Smooth muscle cell (in vitro differentiated cells): Measurements from ENCODE around the gene TCF12. TPM values are rescaled to one million over a fixed set of nuclear protein-coding genes. Genes with fewer than 3 reads are reported as not detected.
A peak's percentile ranks its signal among the peaks of the same experiment; 100 is the strongest.

Experiments
- DNase-seq: peaks from one replicate; lab custom pipeline; 2025; ENCODE audit not compliant: unreplicated experiment; lab: John Stamatoyannopoulos, UW
- H2AFZ ChIP-seq: fragments of 200-600 bp; sonication (generic); 2 replicates; pipeline ENCODE4 v1.6.0; 2016; ENCODE audit warnings: antibody characterized with exemption, low read depth, mild to moderate bottlenecking
- H3F3A ChIP-seq: fragments of 200-600 bp; sonication (generic); 2 replicates; pipeline ENCODE4 v1.6.0; 2017; ENCODE audit warnings: antibody characterized with exemption, low read depth
- H3K27ac ChIP-seq: fragments of 200-600 bp; sonication (generic); 2 replicates; pipeline ENCODE4 v1.5.1; 2016; ENCODE audit warnings: low read depth, mild to moderate bottlenecking
- H3K27me3 ChIP-seq: fragments of 200-600 bp; sonication (generic); 2 replicates; pipeline ENCODE4 v1.6.1; 2016; ENCODE audit warnings: low read depth, mild to moderate bottlenecking
- H3K36me3 ChIP-seq: fragments of 200-600 bp; sonication (generic); 2 replicates; pipeline ENCODE4 v1.5.1; 2016; ENCODE audit warnings: low read depth
- H3K4me1 ChIP-seq: fragments of 200-600 bp; sonication (generic); 2 replicates; pipeline ENCODE4 v1.5.1; 2016; ENCODE audit warnings: low read depth
- H3K4me2 ChIP-seq: fragments of 200-600 bp; sonication (generic); 2 replicates; pipeline ENCODE4 v1.6.0; 2016; ENCODE audit warnings: mild to moderate bottlenecking
- H3K4me3 ChIP-seq: fragments of 200-600 bp; sonication (generic); 2 replicates; pipeline ENCODE4 v1.5.1; 2016; ENCODE audit warnings: mild to moderate bottlenecking
- H3K79me2 ChIP-seq: fragments of 200-600 bp; sonication (generic); 2 replicates; pipeline ENCODE4 v1.6.0; 2016; ENCODE audit warnings: low read depth, mild to moderate bottlenecking
- H3K9ac ChIP-seq: fragments of 200-600 bp; sonication (generic); 2 replicates; pipeline ENCODE4 v1.6.0; 2016; ENCODE audit warnings: low read depth
- H3K9me3 ChIP-seq: fragments of 200-600 bp; sonication (generic); replicated peaks from 2 replicates; pipeline ENCODE4 v1.5.1; 2016; ENCODE audit warnings: low read depth
- H4K20me1 ChIP-seq: fragments of 200-600 bp; sonication (generic); 2 replicates; pipeline ENCODE4 v1.6.0; 2016; ENCODE audit warnings: low read depth
- WGBS: methylation state at CpG from one replicate; pipeline ENCODE4 v1.1.7; 2016; ENCODE audit warnings: low lambda C conversion rate; 5-methylcytosine and 5-hydroxymethylcytosine counted together
- polyA plus RNA-seq: library from polyadenylated mRNA; unstranded; fragments of >200 nt; fragmentation: Nextera tagmentation; extraction: Ambion mirVana; gene quantifications from 2 replicates; pipeline ENCODE4 v1.2.1, GENCODE V29; 2016
- total RNA-seq: library from RNA; depleted of rRNA; stranded (reverse); fragments of >200 nt; gene quantifications from 2 replicates; pipeline ENCODE4 v1.2.3, GENCODE V29; 2014
- TF ChIP-seq, protein P1 (sequence below): fragments of 200-600 bp; sonication (generic); IDR thresholded peaks from 2 replicates; pipeline ENCODE4 v1.5.1; 2017; ENCODE audit warnings: borderline replicate concordance, mild to moderate bottlenecking, antibody characterized with exemption; ENCODE audit not compliant: insufficient read depth, poor library complexity, severe bottlenecking

TCF12 gene
- total and polyA plus RNA-seq, 2 experiments from 2014 or later: 54.1 to 302 TPM

DNA sequence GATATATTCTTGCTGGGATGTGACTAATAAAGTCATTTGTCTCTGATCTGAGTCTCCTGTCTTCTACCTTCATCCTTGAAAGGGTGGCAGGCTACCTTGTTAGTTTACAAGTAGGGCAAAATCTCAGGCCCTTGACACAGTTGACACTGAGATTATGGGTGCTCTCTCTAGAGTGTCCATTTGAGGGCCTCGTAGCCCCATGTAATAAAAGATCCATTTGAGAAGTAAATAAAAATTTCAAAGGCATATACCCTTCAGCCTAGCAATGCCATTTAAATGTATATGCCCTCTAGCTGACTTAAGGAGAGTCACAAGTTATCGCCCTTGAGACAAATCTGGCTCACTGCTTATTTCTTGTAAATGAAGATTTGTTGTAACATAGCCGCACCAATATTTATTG, 98.6 kb downstream of the TCF12 start:
- Histone ChIP-seq H3K4me1 (peaks cover 9% of the 10 kb centered on the region), H2AFZ (no peak overlapping the region), H3K27me3 (no peaks in the 10 kb centered on the region), H3K27ac (no peak overlapping the region), H3F3A (no peaks in the 10 kb centered on the region), H3K9me3 (no peaks in the 10 kb centered on the region), H3K4me3 (no peak overlapping the region), H4K20me1 (peaks cover 94% of the 10 kb centered on the region), H3K36me3 (no peaks in the 10 kb centered on the region), H3K9ac (no peak overlapping the region), H3K79me2 (peaks cover 83% of the 10 kb centered on the region), H3K4me2 (no peak overlapping the region)
- TF ChIP-seq, protein P1, sequence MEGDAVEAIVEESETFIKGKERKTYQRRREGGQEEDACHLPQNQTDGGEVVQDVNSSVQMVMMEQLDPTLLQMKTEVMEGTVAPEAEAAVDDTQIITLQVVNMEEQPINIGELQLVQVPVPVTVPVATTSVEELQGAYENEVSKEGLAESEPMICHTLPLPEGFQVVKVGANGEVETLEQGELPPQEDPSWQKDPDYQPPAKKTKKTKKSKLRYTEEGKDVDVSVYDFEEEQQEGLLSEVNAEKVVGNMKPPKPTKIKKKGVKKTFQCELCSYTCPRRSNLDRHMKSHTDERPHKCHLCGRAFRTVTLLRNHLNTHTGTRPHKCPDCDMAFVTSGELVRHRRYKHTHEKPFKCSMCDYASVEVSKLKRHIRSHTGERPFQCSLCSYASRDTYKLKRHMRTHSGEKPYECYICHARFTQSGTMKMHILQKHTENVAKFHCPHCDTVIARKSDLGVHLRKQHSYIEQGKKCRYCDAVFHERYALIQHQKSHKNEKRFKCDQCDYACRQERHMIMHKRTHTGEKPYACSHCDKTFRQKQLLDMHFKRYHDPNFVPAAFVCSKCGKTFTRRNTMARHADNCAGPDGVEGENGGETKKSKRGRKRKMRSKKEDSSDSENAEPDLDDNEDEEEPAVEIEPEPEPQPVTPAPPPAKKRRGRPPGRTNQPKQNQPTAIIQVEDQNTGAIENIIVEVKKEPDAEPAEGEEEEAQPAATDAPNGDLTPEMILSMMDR: no peak
- WGBS: 71% methylated on average over 3 of the region's 3 CpGs
- no peak for DNase-seq

DNA sequence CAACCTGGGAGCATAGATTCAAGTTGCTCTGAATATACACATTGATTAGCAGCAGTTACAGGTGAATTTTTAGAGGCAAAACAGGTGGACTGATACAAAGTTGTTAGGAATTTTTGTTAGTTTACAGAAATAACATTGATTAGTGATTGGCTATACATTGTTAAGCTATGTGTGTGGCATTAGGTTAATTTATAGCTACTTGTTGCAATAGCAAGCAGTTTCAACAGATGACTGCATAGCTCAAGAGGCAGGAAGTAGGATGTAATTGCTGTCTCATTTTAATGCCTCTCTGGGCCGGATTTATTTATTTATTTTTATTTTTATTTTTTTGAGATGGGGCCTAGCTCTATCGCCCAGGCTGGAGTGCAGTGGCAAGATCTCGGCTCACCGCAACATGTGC, 99.7 kb downstream of the TCF12 start:
- no peaks in the 10 kb centered on the region for H3K27me3 ChIP-seq
- no peaks in the 10 kb centered on the region for H3F3A ChIP-seq
- peaks cover 9% of the 10 kb centered on the region for H3K4me1 ChIP-seq
- 73% methylated on average over 4 of the region's 4 CpGs for WGBS
- H3K9me3 ChIP-seq: no peaks in the 10 kb centered on the region
- no peaks in the 10 kb centered on the region for H3K36me3 ChIP-seq
- no peak for DNase-seq
- peaks cover 87% of the 10 kb centered on the region for H4K20me1 ChIP-seq
- no peak overlapping the region for H2AFZ ChIP-seq
- TF ChIP-seq, protein P1: no peak
- no peak overlapping the region for H3K27ac ChIP-seq
- H3K4me2 ChIP-seq: no peak overlapping the region
- H3K4me3 ChIP-seq: no peak overlapping the region
- H3K9ac ChIP-seq: no peak overlapping the region
- peaks cover 83% of the 10 kb centered on the region for H3K79me2 ChIP-seq

DNA sequence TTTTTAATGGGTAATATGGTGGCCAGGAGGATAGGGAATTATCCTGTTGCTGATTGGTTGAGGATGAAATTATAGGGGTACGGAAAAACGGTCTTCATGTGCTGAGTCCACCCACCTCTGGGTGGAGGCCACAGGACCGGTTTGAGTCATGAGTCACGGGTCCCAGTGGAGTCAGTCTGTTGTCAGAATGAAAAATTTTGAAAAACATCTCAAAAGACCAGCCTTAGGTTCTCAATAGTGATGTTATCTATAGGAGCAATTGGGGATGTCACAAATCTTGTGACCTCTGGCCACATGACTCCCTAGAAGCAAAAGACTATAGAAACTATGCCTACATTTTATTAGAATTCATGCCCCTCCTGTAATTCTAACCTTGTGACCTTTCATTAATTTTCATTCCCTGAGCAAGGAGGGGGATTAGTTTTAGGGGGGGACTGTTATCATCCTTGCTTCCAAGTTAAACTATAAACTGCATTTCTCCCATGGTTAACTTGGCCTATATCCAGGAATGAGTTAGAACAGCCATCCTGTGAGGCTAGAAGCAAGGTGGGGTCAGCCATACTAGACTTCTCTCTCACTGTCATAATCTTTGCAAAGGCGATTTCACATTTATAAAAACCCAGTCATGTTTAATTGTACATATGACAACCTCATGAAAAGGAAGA, 101.2 kb downstream of the TCF12 start:
- Histone ChIP-seq H3F3A (peaks cover 2% of the 10 kb centered on the region), H3K27ac (no peak overlapping the region), H3K4me3 (no peak overlapping the region), H3K27me3 (no peaks in the 10 kb centered on the region), H3K4me1 (peaks cover 12% of the 10 kb centered on the region), H3K4me2 (no peak overlapping the region), H3K9ac (no peak overlapping the region), H4K20me1 (peaks cover 82% of the 10 kb centered on the region), H3K9me3 (no peaks in the 10 kb centered on the region), H3K79me2 (peaks cover 83% of the 10 kb centered on the region), H2AFZ (no peak overlapping the region), H3K36me3 (no peaks in the 10 kb centered on the region)
- no peak for DNase-seq
- TF ChIP-seq, protein P1: no peak
- WGBS: 72% methylated on average over 5 of the region's 5 CpGs

DNA sequence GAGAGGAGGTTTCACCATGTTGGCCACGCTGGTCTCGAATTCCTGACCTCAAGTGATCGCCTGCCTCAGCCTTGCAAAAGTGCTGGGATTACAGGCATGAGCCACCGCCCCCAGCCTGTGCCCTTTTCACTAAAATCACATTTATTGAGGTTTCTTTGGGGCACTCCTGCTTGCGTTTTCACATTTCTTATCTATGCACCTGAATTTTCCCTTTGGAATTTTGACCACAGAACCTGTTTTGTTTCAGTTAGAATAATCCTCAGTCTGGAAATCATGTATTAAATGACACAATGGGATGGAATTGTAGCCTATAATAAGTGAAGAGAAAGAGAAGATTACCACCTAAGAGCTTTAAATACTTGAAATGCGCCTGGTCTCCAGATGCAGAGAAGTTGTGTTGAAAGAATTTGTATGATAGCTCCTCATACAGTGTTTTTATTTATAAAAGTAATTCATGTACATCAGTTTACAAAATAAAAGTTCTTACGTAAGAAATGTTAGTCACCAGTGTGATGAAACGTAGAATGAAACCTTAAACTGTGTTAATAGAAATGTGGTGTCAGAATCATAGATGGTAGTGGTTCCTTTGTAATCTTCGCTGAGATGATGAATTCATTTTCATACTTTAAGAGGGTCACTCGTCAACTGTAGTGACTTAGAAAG, 107.0 kb downstream of the TCF12 start:
- Histone ChIP-seq H3F3A (peaks cover 6% of the 10 kb centered on the region), H3K9ac (no peak overlapping the region), H3K79me2 (peaks cover 100% of the 10 kb centered on the region), H3K4me1 (peaks cover 19% of the 10 kb centered on the region), H3K9me3 (no peaks in the 10 kb centered on the region), H2AFZ (no peak overlapping the region), H3K27me3 (no peaks in the 10 kb centered on the region), H3K4me3 (no peak overlapping the region), H3K27ac (peak overlapping the region; percentile 35), H3K36me3 (no peaks in the 10 kb centered on the region), H3K4me2 (peak overlapping the region; percentile 35), H4K20me1 (peaks cover 82% of the 10 kb centered on the region)
- 56% methylated on average over 10 of the region's 10 CpGs for WGBS
- TF ChIP-seq, protein P1: no peak
- no peak for DNase-seq
